OCI-LY3 (cell line): Measurements from ENCODE around the gene SPOUT1.

Experiments used
- H2AFZ ChIP-seq: fragments of 200-600, 300-600 bp; shearing (Covaris generic); 2 replicates; pipeline ENCODE4 v1.6.0; 2014; ENCODE audit warnings: antibody characterized with exemption, low read depth, low read length
- H3K27ac ChIP-seq: fragments of 200-600, 300-600 bp; sonication (generic); 2 replicates; pipeline ENCODE4 v1.5.1; 2014; ENCODE audit warnings: mild to moderate bottlenecking, low read length, moderate library complexity, mixed read lengths
- H3K27me3 ChIP-seq: fragments of 200-600, 300-600 bp; sonication (generic); 2 replicates; pipeline ENCODE4 v1.6.1; 2014; ENCODE audit warnings: low read depth, low read length, mixed read lengths
- H3K36me3 ChIP-seq: fragments of 200-600, 300-600 bp; sonication (generic); replicated peaks from 2 replicates; pipeline ENCODE3; 2014; ENCODE audit warnings: low read depth, low read length, mixed read lengths
- H3K4me1 ChIP-seq: fragments of 300-600, 200-600 bp; sonication (generic); 2 replicates; pipeline ENCODE4 v1.6.1; 2014; ENCODE audit warnings: low read length, mixed read lengths
- H3K4me2 ChIP-seq: fragments of 200-600, 300-600 bp; sonication (generic); 2 replicates; pipeline ENCODE4 v1.6.1; 2014; ENCODE audit warnings: low read length, mixed read lengths
- H3K4me3 ChIP-seq: fragments of 300-600, 200-600 bp; sonication (generic); 2 replicates; pipeline ENCODE4 v1.5.1; 2014; ENCODE audit warnings: antibody characterized with exemption, mild to moderate bottlenecking, low read length, moderate library complexity
- H3K79me2 ChIP-seq: fragments of 300-600, 200-600 bp; shearing (Covaris generic); 2 replicates; pipeline ENCODE4 v1.6.1; 2014; ENCODE audit warnings: mild to moderate bottlenecking, low read length, mixed read lengths
- H3K9ac ChIP-seq: fragments of 300-600, 200-600 bp; shearing (Covaris generic); 2 replicates; pipeline ENCODE4 v1.6.0; 2014; ENCODE audit warnings: mild to moderate bottlenecking, low read length, moderate library complexity
- H3K9me3 ChIP-seq: fragments of 200-600, 300-600 bp; shearing (Covaris generic); 2 replicates; pipeline ENCODE4 v1.6.1; 2014; ENCODE audit warnings: low read length, mixed read lengths; ENCODE audit not compliant: insufficient read depth
- H4K20me1 ChIP-seq: fragments of 200-600, 300-600 bp; sonication (generic); 2 replicates; pipeline ENCODE4 v1.6.1; 2016; ENCODE audit warnings: low read length, mixed read lengths; ENCODE audit not compliant: insufficient read depth
- EZH2phosphoT487 ChIP-seq: fragments of 200-600 bp; shearing (Covaris generic); IDR thresholded peaks from 2 replicates; pipeline ENCODE4 v1.6.1; 2018; ENCODE audit warnings: antibody characterized with exemption, mixed run types, low read depth
- TF ChIP-seq, protein P1 (sequence below): fragments of 200-600, 300-600 bp; sonication (generic); IDR thresholded peaks from 2 replicates; pipeline ENCODE4 v1.5.1; 2014; ENCODE audit warnings: antibody characterized with exemption, low read length, low read depth

SPOUT1 gene

DNA sequence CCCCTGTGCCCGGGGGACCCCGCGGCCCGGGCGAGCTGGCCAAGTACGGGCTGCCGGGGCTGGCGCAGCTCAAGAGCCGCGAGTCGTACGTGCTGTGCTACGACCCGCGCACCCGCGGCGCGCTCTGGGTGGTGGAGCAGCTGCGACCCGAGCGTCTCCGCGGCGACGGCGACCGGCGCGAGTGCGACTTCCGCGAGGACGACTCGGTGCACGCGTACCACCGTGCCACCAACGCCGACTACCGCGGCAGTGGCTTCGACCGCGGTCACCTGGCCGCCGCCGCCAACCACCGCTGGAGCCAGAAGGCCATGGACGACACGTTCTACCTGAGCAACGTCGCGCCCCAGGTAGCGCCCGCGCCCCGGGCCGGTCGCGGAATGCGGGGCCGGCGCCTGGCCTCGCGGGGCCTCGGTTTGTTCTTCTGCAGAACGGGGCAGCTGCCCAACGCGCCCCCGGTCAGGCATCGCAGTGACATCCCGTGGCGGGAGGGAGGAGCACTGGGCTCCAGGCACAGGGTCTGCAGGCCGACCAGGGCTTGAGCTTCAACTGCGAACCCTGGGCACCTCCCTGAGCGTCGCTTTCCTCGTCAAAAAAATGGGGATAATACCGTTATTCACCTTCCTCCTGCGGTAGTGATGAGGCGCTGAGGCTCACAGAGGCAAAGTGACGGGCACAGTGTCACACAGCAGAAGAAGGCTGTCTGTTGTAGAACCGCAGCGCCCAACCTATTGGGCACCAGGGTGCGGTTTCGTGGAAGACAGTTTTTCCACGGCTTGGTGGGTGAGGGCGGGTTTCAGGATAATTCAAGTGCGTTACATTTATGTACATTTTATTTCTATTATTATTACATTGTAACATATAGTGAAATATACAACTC lies 10.5 kb downstream of the SPOUT1 start:
- Histone ChIP-seq H3K27me3 (no peaks in the 10 kb centered on the region), H3K27ac (no peak overlapping the region), H3K9me3 (no peaks in the 10 kb centered on the region), H3K79me2 (no peaks in the 10 kb centered on the region), H3K4me2 (peak overlapping the region; percentile 65), H2AFZ (no peak overlapping the region), H3K4me3 (peak overlapping the region; percentile 84), H3K36me3 (peaks cover 8% of the 10 kb centered on the region), H4K20me1 (no peaks in the 10 kb centered on the region), H3K9ac (peak overlapping the region; percentile 55; the same call in 1 of the 2 replicates), H3K4me1 (no peaks in the 10 kb centered on the region)
- TF ChIP-seq, protein P1, sequence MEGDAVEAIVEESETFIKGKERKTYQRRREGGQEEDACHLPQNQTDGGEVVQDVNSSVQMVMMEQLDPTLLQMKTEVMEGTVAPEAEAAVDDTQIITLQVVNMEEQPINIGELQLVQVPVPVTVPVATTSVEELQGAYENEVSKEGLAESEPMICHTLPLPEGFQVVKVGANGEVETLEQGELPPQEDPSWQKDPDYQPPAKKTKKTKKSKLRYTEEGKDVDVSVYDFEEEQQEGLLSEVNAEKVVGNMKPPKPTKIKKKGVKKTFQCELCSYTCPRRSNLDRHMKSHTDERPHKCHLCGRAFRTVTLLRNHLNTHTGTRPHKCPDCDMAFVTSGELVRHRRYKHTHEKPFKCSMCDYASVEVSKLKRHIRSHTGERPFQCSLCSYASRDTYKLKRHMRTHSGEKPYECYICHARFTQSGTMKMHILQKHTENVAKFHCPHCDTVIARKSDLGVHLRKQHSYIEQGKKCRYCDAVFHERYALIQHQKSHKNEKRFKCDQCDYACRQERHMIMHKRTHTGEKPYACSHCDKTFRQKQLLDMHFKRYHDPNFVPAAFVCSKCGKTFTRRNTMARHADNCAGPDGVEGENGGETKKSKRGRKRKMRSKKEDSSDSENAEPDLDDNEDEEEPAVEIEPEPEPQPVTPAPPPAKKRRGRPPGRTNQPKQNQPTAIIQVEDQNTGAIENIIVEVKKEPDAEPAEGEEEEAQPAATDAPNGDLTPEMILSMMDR = no peak
- TF ChIP-seq EZH2phosphoT487 = no peak

DNA sequence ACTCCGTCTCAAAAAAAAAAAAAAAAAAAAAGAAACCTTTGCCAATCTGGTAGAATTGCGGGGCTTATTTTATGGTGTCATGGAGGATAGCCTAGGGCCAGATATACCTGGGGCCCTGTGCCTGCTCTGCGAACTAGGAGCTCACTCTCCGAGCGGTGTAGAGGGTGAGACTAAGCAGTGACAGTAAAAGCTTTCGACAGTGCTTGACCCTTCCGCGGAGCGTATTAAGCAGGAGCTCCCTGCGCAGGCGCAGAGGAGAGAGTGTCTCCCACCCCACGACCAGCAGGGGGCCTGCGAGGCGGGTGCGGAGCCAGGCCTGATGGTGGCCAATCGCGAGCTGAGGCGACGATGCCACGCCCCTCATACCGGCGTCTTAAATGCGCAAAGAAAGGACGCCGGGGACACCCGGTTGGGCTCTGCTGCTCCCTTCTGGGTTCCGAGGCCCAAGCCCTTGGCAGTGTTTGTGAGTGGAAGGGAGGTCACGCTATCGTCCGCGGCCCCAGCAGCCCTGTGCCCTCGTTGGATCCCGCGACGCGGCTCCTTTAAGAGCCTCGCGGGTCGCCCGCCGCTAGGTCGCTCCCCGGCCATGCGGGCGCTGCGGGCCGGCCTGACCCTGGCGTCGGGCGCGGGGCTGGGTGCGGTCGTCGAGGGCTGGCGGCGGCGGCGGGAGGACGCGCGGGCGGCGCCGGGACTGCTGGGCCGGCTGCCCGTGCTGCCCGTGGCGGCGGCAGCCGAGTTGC lies 11.3 kb downstream of the SPOUT1 start, which contains the start of gene ENDOG:
Gene ENDOG (plus strand): TSS at position 402 of the 740 bp plus-strand sequence. CDS start 185 bp downstream, at position 587.
- Histone ChIP-seq H3K36me3 (peaks cover 4% of the 10 kb centered on the region), H3K9me3 (no peaks in the 10 kb centered on the region), H3K4me1 (no peaks in the 10 kb centered on the region), H3K4me2 (peak within 1 kb of the TSS; percentile 70), H2AFZ (peak within 1 kb of the TSS; percentile 87; the same call in 1 of the 2 replicates), H3K9ac (peak within 1 kb of the TSS; percentile 55; the same call in 1 of the 2 replicates), H3K79me2 (no peaks in the 10 kb centered on the region), H3K27me3 (no peaks in the 10 kb centered on the region), H3K4me3 (peak within 1 kb of the TSS; percentile 84), H4K20me1 (no peaks in the 10 kb centered on the region), H3K27ac (no peak within 1 kb of the TSS)
- no peak for TF ChIP-seq EZH2phosphoT487
- TF ChIP-seq, protein P1 = peak; percentile 71

DNA sequence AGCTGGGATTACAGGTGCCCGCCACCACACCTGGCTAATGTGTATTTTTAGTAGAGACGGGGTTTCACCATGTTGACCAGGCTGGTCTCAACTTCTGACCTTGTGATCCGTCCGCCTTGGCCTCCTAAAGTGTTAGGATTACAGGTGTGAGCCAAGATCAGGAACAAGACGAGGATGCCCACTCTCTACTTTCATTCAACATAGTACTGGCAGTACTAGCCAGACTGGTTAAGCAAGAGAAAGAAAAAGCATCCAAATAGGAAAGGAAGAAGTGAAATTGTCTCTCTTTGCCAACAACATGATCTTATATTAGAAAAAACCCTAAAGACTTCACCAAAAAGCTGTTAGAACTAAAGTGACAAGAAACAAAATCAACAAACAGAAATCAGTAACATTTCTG lies 18.7 kb downstream of the SPOUT1 start:
- Histone ChIP-seq H3K4me2 (no peak overlapping the region), H3K4me1 (no peaks in the 10 kb centered on the region)

More for the DNA sequence above, 18.7 kb downstream of the SPOUT1 start:
- Histone ChIP-seq H3K79me2 (no peaks in the 10 kb centered on the region), H3K36me3 (peaks cover 8% of the 10 kb centered on the region), H2AFZ (no peak overlapping the region), H4K20me1 (no peaks in the 10 kb centered on the region), H3K9ac (no peak overlapping the region), H3K27ac (no peak overlapping the region), H3K9me3 (no peaks in the 10 kb centered on the region), H3K4me3 (no peak overlapping the region), H3K27me3 (no peaks in the 10 kb centered on the region)
- no peak for TF ChIP-seq EZH2phosphoT487
- TF ChIP-seq, protein P1 = no peak
